K562 (cell line): ENCODE measurements around the gene LINS1.

ENCODE experiments used
- DPF2 ChIP-seq: fragments of 450-650 bp; IDR thresholded peaks from 2 replicates; pipeline ENCODE4 v1.6.1; 2016
- NR3C1 ChIP-seq: sonication (generic); formaldehyde crosslinking; IDR thresholded peaks from 2 replicates; pipeline ENCODE4 v1.8.1; 2022; ENCODE audit warnings: missing genetic modification reagents
- POLR2A ChIP-seq: fragments of 450-650 bp; conservative IDR thresholded peaks from 2 replicates; pipeline ENCODE4 v1.6.1; 2016
- SMAD4 ChIP-seq: fragments of 250-450 bp; sonication (Bioruptor Pico); conservative IDR thresholded peaks from 2 replicates; pipeline ENCODE4 v1.8.0; 2021; ENCODE audit warnings: inconsistent platforms, mild to moderate bottlenecking, moderate library complexity
- TCF15 ChIP-seq: fragments of 250-450 bp; sonication (Bioruptor Pico); IDR thresholded peaks from 2 replicates; pipeline ENCODE4 v1.8.0; 2022; ENCODE audit warnings: moderate library complexity, mild to moderate bottlenecking, inconsistent platforms
- TF ChIP-seq, protein P1 (sequence below), 2 experiments: IDR thresholded peaks; 2 replicates each; pipeline ENCODE4 v1.6.1; 2012; ENCODE audit warnings: improper control_type of control experiment in 2 of 2, low read depth in 2 of 2, low read length in 2 of 2, borderline replicate concordance in 1 of 2
- TF ChIP-seq, protein P2 (sequence below): fragments of 200-600 bp; sonication (generic); IDR thresholded peaks from one replicate; pipeline ENCODE4 v1.6.1; 2012; ENCODE audit warnings: mild to moderate bottlenecking, low read depth, low read length, inconsistent platforms
- TF ChIP-seq, protein P3 (sequence below), 3 experiments: IDR thresholded peaks in 2 of 3; conservative IDR thresholded peaks in 1 of 3; 2 replicates each; pipeline ENCODE4 v1.5.1; 2011 to 2012; ENCODE audit warnings: low read length in 3 of 3, mild to moderate bottlenecking in 3 of 3, control low read depth in 2 of 3, improper control_type of control experiment in 1 of 3, inconsistent platforms in 1 of 3, low read depth in 1 of 3, mixed read lengths in 1 of 3, moderate library complexity in 1 of 3; ENCODE audit not compliant: insufficient read depth in 2 of 3
- TF ChIP-seq, protein P4 (sequence below): fragments of 150-350 bp; conservative IDR thresholded peaks from 2 replicates; pipeline ENCODE4 v1.6.1; 2014; ENCODE audit warnings: low read length

DNA sequence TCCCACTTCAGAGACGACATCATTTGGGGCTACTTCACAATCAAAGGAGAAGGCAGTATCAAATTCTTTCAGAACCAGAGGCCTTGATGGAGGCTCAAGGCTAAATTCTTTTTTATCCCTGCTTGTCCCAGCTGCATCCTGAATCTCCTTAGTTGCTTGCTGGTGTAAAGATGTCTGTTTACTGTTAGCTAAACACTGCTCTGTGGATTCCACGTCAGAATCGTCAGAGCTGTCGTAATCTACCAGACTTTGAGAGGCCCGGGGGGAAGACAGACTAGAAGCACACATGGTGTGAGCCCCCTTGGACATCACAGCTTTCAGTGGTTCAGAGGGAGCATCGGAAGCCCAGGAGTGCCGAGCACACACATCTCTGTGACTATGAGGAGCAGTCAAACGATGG lies 32.6 kb downstream of the LINS1 start:
- TF ChIP-seq, protein P1, sequence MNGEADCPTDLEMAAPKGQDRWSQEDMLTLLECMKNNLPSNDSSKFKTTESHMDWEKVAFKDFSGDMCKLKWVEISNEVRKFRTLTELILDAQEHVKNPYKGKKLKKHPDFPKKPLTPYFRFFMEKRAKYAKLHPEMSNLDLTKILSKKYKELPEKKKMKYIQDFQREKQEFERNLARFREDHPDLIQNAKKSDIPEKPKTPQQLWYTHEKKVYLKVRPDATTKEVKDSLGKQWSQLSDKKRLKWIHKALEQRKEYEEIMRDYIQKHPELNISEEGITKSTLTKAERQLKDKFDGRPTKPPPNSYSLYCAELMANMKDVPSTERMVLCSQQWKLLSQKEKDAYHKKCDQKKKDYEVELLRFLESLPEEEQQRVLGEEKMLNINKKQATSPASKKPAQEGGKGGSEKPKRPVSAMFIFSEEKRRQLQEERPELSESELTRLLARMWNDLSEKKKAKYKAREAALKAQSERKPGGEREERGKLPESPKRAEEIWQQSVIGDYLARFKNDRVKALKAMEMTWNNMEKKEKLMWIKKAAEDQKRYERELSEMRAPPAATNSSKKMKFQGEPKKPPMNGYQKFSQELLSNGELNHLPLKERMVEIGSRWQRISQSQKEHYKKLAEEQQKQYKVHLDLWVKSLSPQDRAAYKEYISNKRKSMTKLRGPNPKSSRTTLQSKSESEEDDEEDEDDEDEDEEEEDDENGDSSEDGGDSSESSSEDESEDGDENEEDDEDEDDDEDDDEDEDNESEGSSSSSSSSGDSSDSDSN (IDR thresholded peaks at IDR 0.05; ENCODE audit: borderline replicate concordance in 1 of 2, low read depth in 2 of 2, low read length in 2 of 2): no peak
- TF ChIP-seq, protein P2, sequence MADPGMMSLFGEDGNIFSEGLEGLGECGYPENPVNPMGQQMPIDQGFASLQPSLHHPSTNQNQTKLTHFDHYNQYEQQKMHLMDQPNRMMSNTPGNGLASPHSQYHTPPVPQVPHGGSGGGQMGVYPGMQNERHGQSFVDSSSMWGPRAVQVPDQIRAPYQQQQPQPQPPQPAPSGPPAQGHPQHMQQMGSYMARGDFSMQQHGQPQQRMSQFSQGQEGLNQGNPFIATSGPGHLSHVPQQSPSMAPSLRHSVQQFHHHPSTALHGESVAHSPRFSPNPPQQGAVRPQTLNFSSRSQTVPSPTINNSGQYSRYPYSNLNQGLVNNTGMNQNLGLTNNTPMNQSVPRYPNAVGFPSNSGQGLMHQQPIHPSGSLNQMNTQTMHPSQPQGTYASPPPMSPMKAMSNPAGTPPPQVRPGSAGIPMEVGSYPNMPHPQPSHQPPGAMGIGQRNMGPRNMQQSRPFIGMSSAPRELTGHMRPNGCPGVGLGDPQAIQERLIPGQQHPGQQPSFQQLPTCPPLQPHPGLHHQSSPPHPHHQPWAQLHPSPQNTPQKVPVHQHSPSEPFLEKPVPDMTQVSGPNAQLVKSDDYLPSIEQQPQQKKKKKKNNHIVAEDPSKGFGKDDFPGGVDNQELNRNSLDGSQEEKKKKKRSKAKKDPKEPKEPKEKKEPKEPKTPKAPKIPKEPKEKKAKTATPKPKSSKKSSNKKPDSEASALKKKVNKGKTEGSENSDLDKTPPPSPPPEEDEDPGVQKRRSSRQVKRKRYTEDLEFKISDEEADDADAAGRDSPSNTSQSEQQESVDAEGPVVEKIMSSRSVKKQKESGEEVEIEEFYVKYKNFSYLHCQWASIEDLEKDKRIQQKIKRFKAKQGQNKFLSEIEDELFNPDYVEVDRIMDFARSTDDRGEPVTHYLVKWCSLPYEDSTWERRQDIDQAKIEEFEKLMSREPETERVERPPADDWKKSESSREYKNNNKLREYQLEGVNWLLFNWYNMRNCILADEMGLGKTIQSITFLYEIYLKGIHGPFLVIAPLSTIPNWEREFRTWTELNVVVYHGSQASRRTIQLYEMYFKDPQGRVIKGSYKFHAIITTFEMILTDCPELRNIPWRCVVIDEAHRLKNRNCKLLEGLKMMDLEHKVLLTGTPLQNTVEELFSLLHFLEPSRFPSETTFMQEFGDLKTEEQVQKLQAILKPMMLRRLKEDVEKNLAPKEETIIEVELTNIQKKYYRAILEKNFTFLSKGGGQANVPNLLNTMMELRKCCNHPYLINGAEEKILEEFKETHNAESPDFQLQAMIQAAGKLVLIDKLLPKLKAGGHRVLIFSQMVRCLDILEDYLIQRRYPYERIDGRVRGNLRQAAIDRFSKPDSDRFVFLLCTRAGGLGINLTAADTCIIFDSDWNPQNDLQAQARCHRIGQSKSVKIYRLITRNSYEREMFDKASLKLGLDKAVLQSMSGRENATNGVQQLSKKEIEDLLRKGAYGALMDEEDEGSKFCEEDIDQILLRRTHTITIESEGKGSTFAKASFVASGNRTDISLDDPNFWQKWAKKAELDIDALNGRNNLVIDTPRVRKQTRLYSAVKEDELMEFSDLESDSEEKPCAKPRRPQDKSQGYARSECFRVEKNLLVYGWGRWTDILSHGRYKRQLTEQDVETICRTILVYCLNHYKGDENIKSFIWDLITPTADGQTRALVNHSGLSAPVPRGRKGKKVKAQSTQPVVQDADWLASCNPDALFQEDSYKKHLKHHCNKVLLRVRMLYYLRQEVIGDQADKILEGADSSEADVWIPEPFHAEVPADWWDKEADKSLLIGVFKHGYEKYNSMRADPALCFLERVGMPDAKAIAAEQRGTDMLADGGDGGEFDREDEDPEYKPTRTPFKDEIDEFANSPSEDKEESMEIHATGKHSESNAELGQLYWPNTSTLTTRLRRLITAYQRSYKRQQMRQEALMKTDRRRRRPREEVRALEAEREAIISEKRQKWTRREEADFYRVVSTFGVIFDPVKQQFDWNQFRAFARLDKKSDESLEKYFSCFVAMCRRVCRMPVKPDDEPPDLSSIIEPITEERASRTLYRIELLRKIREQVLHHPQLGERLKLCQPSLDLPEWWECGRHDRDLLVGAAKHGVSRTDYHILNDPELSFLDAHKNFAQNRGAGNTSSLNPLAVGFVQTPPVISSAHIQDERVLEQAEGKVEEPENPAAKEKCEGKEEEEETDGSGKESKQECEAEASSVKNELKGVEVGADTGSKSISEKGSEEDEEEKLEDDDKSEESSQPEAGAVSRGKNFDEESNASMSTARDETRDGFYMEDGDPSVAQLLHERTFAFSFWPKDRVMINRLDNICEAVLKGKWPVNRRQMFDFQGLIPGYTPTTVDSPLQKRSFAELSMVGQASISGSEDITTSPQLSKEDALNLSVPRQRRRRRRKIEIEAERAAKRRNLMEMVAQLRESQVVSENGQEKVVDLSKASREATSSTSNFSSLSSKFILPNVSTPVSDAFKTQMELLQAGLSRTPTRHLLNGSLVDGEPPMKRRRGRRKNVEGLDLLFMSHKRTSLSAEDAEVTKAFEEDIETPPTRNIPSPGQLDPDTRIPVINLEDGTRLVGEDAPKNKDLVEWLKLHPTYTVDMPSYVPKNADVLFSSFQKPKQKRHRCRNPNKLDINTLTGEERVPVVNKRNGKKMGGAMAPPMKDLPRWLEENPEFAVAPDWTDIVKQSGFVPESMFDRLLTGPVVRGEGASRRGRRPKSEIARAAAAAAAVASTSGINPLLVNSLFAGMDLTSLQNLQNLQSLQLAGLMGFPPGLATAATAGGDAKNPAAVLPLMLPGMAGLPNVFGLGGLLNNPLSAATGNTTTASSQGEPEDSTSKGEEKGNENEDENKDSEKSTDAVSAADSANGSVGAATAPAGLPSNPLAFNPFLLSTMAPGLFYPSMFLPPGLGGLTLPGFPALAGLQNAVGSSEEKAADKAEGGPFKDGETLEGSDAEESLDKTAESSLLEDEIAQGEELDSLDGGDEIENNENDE: no peak
- TF ChIP-seq DPF2 (no peak), NR3C1 (CRISPR knock-in tag) (no peak), SMAD4 (CRISPR knock-in tag) (no peak), POLR2A (no peak), TCF15 (CRISPR knock-in tag) (no peak)
- TF ChIP-seq, protein P3, sequence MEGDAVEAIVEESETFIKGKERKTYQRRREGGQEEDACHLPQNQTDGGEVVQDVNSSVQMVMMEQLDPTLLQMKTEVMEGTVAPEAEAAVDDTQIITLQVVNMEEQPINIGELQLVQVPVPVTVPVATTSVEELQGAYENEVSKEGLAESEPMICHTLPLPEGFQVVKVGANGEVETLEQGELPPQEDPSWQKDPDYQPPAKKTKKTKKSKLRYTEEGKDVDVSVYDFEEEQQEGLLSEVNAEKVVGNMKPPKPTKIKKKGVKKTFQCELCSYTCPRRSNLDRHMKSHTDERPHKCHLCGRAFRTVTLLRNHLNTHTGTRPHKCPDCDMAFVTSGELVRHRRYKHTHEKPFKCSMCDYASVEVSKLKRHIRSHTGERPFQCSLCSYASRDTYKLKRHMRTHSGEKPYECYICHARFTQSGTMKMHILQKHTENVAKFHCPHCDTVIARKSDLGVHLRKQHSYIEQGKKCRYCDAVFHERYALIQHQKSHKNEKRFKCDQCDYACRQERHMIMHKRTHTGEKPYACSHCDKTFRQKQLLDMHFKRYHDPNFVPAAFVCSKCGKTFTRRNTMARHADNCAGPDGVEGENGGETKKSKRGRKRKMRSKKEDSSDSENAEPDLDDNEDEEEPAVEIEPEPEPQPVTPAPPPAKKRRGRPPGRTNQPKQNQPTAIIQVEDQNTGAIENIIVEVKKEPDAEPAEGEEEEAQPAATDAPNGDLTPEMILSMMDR (IDR thresholded peaks at IDR 0.05 in 2 of 3, conservative IDR thresholded peaks at IDR 0.05 in 1 of 3; ENCODE audit: insufficient read depth in 2 of 3, low read depth in 1 of 3, low read length in 3 of 3): no peak
- TF ChIP-seq, protein P4, sequence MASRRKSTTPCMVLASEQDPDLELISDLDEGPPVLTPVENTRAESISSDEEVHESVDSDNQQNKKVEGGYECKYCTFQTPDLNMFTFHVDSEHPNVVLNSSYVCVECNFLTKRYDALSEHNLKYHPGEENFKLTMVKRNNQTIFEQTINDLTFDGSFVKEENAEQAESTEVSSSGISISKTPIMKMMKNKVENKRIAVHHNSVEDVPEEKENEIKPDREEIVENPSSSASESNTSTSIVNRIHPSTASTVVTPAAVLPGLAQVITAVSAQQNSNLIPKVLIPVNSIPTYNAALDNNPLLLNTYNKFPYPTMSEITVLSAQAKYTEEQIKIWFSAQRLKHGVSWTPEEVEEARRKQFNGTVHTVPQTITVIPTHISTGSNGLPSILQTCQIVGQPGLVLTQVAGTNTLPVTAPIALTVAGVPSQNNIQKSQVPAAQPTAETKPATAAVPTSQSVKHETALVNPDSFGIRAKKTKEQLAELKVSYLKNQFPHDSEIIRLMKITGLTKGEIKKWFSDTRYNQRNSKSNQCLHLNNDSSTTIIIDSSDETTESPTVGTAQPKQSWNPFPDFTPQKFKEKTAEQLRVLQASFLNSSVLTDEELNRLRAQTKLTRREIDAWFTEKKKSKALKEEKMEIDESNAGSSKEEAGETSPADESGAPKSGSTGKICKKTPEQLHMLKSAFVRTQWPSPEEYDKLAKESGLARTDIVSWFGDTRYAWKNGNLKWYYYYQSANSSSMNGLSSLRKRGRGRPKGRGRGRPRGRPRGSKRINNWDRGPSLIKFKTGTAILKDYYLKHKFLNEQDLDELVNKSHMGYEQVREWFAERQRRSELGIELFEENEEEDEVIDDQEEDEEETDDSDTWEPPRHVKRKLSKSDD: no peak
